NCI-H345 treated with DMSO at 0.1 percent for 48 hours (cell line): ENCODE measurements around the gene PTPRE.

ENCODE experiments used
- DNase-seq: peaks from one replicate; lab custom pipeline; 2025; ENCODE audit not compliant: unreplicated experiment; lab: John Stamatoyannopoulos, UW

Gene PTPRE

DNA sequence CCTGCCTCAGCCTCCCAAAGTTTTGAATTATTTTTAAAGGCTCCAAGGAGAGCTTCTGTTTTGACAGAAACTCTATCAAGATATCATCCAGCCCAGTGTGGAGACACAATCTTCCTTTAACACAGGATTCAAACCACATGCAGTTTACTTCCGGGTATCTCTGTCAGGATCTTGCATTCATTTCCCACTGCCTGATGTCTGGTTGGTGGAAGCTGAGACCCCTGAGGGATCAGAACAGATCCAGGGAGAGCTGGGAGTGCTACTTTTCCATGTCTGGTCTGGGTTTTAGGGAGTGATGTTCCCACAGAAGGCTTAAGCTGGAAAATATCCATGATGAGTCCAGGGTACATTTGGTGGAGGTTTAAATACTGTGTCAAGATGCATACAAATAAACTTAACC, 16.7 kb downstream of the PTPRE start:
- no peak for DNase-seq

DNA sequence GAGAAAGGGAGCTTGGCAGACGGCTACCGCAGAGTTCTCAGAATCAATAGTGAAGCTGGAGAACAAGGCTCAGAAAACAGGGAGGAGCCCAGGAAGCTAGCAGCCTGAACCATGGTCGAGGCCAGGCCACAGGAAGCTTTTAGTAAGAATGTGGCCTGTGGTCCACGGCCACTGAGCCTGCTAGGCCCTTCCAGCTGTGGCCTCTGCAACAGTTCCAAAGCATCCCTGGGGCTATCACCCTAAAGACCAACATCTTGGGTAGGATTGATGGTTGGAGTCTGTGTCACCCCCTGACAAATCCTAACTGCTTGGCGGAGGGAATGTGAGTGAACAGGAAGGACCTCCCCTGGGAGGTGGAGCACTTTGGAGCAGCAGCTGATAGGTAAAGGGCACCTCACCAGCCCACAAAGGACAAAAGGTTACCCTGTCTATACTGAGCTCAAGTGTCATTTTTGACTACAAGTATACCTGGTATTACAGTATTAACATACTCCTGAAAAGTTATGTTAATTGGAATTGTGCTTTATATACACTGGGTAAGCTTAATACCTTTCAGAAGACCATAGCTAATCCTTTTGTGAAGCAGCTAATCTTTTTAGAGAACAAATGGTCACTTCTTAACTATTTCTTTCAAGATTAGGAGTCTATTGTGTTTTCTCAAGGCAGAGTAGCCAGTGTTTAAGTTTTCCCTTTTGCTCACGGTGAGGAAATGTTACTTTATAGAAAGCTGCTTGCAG, 18.7 kb downstream of the PTPRE start:
- no peak for DNase-seq

DNA sequence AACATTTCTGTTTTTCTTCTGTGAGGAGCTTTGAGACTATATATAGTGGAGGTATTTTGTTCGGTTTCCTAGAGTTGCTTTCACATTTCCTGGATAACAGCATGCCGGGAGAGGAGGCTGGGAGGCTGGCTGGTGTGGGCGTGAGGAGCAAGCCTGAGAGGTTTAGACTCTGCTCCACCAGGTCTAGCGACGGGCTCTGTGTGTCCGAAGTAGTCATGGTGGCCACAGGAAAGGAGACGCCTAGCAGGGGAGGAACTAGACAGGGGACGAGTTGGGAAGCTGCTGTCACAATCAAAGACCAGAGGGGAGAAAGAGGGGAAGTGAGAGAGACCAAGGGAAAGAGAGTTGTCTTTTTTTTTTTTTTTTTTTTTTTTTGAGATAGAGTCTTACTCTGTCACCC, 19.6 kb downstream of the PTPRE start:
- DNase-seq, result no peak

DNA sequence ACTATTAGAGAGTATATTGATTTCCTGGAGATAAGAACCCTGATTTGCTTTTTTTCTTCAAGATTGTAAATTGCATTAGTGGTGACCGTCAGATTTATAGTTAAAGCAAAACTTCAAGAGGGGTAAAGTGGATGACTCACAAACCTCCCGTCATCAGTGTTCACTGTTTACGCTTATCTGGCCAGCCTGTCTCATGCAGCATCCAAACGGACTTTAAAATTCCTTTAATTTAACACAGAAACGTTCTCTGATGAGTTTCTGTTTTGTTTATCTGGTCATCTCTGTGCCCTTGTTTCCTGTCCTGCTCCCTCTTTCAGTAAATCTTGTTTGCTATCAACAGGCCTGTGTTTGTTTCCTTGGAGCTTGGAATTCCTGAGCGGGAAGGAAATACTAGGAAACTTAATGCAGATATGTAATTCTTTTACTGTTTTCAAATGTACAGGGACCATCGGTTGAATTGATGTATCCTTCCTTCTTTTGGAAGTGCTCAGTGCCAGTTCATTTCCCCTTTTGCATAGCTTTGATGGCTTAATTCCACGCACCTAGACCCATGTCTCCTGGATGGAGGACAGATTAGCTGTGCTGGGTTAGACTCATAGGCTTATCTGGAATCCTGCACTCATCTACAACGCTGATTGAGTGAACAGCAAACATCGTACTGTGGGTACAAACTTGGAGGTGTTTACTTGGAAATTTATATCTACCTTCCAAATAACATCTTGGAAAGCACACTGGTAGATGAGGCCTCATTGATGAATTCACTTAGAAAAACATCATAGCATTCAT, 21.3 kb downstream of the PTPRE start:
- DNase-seq, result no peak

DNA sequence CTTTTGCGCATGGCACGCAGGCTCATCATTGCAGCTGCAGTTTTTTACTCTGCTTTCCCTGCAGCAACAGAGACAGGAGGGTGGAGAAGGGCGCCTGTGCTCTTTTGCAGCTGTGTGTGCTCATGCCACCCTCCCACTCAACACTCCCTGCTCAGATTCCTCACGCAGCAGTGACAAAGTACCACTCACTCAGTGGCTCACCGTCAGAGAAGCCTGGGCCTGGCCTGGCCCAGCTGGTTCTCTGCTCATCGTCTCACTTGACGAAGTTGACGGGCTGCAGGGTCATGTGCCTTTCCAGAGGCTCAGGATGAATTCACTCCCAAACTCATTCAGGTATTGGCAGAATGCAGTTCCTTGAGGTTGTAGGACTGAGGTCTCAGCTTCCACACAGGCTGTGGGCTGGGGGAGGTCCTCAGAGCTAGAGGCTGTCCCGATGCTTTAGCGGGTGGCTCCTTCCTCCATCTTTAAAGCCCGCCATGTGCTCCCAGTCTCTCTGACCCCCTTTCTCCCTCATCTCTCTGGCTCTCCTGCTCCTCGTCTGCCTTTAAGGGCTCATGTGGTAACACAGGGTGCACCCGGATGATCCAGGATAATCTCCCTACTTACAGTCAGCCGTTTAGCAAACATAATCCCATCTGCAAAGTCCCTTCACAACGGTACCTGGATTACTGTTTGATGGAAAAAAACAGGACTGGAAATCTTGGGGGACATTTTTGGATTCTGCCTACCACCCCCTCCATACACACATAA, 25.8 kb downstream of the PTPRE start:
- no peak for DNase-seq

DNA sequence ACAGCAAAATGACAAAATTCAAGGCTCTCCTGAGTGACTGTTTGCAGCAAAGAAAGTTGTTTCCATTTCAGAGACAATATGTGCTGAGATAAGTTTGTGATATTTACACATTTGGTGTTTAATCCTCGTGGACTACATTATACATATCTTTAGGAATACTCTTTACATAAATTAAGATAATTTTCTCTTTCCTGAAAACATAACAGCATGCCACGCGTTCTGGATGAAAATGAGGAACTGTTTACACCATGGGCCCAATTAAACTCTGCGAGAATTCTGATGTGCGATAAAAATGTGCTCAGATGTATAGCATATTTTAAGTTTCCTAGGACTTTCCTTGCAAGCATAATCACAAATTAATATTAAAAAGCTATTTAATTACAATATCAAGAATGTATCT, 26.4 kb downstream of the PTPRE start:
- no peak for DNase-seq

DNA sequence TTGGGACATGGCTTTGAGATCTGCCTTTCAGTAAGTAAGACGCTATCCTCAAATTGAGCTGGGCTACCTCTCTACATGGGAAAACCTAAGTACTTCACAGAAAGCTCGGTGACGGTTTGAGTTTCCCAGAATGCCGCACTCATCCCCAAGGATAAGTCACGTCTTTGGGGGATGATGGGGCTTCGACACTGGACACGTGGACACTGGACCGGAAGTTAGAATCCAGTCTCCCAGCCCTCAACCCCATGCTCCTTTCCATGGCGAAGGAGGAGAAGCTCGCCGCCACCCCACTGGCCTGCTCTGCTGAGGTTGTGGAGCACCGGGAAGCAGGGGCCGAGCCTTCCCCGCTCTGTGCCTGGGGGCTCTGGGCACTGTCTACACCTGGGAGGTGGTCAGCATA, 27.5 kb downstream of the PTPRE start:
- DNase-seq, result no peak

DNA sequence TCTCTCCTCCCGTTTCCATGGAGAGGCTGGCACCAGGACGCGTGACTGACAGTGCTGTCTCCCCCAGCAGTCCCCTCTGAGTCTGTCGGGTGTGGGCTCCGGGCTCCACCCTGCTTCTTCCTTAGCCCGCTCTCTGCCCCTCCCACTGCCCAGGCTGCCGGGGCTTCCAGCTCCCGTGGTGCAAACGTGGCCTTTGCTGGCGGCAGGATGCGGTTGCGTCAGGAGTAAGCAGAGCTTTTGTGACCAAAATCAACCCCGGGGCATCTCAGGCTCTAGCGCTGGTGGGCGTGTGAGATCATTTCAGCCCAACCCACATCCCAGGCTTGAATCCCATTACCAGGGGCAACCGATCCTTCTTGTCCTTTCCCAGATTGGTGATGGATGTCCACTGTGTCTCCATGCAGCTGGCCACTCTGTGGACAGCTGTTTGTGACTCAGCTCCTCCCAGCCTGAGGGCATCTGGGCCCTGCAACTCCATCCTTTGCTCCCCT, 28.2 kb downstream of the PTPRE start:
- DNase-seq, result no peak

DNA sequence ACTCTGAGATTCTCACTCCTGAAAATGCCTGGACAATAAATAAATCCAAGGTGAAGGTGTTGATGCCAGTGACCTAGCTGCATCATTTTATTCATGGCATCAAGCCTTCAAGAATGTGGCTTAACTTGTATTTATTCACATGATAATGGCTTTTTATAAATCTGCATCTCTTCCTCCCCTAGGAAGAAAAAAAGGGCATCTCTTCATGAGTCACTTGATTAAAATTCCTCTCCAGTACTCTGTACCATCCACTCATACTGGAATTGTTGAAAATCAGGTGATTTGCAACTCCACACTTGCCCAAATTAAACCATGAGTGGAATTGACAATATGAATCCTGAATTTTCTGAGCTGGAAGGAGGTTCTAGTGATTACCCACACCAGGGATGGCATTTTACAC, 30.2 kb downstream of the PTPRE start:
- DNase-seq, result no peak

DNA sequence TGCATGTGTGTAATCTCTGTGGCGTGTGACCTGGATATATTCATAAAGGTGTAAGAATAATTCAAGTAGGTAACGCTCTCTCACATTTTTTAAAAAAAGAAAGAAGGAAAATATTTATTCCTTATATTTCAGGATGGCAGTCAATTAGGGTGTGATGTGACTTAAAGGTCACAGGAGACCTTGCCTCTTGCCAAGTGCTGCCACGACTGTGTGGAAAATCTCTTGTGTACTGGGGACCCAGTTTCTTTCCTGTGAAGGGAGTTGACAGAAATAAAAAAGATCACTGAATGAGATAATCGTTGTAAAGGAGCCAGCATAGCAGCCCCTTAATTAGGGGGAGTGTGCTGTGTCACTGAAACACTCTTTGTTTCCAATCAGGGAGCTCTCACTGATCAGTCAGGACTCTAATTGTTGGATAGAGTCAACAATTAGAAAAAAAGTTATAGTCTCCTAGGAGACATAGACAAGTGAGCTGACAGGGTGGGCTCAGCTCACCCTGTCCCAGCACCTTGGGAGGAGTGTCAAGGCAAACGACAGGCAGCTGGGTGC, 31.1 kb downstream of the PTPRE start:
- no peak for DNase-seq

DNA sequence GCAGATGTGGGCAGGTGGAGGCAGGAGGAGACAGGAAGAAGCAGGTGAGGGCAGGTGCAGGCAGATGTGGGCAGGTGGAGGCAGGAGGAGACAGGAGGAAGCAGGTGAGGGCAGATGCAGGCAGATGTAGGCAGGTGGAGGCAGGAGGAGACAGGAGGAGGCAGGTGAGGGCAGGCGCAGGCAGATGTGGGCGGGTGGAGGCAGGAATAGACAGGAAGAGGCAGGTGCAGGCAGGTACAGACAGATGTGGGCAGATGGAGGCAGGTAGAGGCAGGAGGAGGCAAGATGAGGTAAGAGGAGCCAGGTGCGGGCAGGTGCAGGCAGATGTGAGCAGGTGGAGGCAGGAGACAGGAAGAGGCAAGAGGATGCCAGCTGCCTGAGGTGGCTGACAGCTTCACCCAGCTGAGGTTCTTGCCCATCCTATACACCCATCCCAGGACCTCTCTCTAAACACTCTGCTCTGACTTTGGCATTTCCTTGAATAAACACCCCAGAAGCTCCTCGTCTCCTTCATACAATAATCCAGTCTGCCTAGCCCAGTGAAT, 33.0 kb downstream of the PTPRE start:
- DNase-seq, result no peak

DNA sequence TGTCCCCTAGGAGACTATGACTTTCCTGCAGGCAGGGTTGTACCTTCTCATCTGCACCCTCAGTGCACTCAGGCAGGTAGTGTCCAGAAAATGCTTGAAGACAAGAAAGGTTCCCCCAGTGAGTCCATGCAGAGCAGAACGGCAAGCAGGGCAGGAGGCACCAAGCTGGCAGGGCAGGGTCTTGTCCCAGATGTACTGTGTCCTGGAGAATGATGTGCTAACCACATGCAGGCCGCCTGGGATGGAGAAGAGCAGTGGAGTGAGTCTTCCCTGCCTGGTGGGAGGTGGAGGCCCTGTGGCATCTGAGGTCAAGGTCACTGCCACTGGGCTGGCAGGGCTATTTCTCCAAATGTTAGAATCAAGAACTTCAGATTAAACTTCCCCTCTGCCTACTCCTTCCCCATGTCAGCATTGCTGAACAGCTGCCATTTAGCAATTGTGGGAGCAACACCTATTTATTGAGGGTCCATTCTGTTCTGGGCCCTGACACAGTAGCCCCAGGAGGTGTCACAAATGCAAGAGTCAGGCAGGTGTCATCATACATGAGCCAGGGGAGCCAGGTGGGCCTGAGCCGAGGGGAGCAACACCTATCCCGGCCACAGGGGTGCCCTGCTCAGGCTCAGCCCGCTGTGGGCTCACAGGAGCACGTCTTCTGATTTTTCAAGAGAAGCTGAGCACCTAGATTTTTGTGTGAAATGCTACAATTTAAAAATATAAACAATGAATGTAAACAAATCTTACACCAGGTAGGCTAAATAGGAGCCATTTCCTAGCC, 34.1 kb downstream of the PTPRE start:
- DNase-seq, result no peak

DNA sequence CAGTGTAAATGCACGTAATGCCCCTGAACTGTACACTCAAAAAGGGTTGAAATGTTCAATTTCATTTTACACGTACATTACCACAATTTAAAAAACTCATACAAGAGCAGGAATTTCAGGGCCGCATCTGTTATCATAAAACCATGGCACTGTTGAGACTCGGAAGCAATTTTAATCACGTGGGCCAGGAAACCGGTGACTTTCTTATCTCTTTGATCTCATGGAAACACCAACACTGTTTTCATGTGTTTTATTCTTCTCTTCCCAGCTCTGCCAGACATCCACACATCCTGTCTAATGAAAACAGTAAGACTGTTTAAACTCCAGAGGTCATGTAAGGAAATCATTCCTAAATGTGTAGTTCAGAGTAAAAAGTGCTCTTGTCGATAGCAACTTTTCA, 35.9 kb downstream of the PTPRE start:
- DNase-seq, result no peak

DNA sequence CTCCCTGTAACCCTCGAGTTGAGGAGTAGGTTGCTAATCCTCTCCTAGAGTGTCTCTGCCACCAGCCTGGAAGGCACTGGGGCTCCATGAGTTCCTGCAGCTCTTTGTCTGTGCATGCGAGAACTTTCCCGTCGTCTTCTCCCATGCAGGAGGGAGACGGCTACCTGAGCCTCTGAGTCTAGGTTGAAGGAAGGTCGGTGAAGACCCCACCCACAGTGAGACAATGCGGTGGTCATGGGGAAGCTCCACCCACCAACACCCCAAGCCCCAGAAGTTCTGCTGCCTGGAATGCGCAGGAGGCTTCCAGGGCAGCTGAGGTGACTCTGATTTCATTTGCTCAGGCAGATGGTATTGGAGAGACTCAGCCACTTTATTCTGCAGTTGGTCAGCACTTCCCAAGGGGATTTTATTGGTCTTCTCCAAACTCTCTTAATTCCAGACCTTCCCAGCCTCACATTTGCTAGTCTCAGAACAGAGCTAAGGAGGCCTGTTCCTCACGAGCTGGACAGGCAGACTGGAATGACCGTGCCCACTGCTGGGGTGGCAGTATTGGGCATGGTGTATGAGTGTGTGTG, 36.5 kb downstream of the PTPRE start:
- no peak for DNase-seq

DNA sequence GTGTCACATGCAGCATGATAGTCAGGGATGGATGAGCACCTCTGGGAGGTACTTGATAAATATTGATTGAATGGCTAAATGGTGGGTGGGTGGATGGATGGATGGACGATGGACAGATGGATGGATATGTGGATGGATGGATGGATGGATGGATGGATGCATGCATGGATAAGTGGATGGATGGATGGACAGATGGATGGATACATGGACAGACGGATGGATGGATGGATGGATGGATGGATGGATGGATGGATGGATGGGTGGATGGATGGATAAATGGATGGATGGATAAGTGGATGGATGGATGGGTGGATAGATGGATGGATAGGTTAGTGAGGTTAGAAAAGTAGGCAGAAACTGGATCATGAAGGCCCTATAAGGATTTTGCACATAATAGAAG, 37.4 kb downstream of the PTPRE start:
- no peak for DNase-seq

DNA sequence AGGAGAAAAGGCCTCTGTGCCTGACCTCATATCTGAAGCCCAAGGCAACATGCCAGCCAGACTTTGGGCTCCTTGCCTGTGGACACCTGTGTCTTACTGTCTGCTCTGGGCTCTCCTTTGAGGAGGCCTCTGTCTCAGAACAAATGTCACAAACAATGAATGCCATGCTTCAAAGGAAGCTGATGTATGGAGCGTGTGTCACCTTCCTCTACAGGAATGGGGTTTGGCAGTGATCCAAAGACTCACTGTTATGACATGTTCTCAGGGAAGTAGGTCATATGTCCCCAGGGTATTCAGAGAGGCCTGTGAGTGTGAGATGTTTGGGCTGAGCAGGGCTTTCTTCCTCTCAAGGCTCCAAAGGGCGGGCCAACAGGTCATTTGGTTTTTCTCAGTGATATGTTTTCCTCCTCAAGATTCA, 38.4 kb downstream of the PTPRE start:
- no peak for DNase-seq

DNA sequence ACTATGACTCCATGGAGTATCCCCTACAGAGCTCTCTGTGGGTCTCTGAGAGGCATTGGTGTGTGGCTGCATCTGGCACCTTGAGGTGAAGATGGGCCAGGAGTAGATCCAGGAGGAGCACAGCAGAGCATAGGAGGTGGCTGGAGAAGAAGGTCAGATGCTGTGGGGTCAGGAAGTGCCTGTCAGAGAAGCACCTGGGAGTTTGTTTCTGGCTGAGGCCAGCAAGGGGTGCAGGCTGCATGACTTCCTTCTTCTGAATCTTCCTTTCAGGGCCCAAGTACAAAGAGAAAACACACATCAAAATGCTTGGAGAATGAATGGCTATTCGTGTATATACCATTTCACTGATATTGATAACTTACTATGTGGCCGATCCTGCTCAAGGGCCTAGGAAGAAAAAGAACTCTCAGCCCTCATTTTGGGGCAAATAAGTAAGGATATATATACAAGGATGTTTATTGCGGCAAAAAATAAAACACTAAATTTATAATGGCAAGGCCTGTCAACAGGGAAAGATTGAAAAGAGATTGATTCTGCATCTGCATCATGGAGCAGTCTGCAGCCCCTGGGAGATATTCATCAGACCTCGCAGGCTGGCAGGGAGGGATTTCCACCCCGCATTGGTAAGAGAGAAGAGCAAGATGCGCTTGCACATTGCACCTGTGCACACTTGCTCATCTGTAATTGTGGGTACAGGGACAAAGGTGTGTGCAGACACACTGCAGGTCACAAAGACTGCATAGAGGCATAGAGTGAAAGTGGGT, 39.2 kb downstream of the PTPRE start:
- DNase-seq, result no peak

DNA sequence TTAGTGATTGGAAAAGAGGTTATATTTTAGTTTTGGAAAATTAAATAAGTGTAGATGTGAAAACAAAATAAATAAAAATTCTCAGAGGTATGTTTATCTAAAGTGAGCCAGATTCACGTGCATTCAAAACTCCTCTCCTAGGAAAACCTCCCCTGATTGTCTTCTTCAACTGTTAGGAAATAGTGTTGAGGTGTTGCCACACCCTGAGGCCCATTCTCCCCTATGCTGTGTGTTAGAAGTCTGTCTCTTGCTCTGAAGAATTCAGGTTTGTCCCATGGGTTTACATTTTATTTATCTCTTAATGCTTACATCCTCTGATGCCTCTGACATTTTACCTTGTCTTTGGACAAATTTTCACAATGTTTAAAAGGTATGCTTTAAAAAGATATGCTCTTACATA, 40.3 kb downstream of the PTPRE start:
- no peak for DNase-seq

DNA sequence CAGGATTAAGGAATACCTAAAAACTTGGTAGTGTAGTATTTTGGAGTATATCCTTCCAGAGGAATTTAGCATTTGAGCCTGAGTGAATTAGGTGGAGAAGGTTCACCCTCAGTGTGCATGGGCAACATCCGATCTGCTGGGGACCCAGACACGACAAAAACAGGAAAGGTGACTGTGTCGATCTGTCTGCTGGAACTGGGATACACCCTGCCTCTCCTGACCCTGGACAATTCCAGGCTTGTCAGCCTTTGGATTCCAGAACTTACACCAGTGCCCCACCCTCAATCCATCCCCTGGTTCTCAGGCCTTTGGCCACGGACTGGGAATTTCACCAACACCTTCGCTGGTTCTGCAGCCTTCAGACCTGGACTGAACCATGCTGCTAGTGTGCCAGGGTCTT, 41.9 kb downstream of the PTPRE start:
- no peak for DNase-seq
